HG03354 (cell line): ENCODE results near the gene CRYBG2.
A peak's percentile ranks its signal among the peaks of the same experiment; 100 is the strongest.
"Not testable (repeated sequence)": the region's sequence is repeated elsewhere in the genome, so short reads cannot be mapped to it uniquely, and the experiment has no call there.

ENCODE experiments used
- ATAC-seq: cut with Tn5 transposase; IDR thresholded peaks from one replicate; pipeline ENCODE4 v1.9.1; 2021; ENCODE audit warnings: mild to moderate bottlenecking; ENCODE audit not compliant: unreplicated experiment, poor library complexity, severe bottlenecking

The CRYBG2 gene

GRCh38 chr1:26328597-26328996 is 25.3 kb downstream of the CRYBG2 start:
- no peak for ATAC-seq

- ATAC-seq: no peak
These were observed 26.0 kb downstream of the CRYBG2 start for GRCh38 chr1:26327956-26328362.

GRCh38 chr1:26324550-26324949 is 29.4 kb downstream of the CRYBG2 start:
- no peak for ATAC-seq

GRCh38 chr1:26323382-26323781 is 30.5 kb downstream of the CRYBG2 start:
- no peak for ATAC-seq

GRCh38 chr1:26322042-26322331 is 31.9 kb downstream of the CRYBG2 start:
- ATAC-seq: no peak

DNA sequence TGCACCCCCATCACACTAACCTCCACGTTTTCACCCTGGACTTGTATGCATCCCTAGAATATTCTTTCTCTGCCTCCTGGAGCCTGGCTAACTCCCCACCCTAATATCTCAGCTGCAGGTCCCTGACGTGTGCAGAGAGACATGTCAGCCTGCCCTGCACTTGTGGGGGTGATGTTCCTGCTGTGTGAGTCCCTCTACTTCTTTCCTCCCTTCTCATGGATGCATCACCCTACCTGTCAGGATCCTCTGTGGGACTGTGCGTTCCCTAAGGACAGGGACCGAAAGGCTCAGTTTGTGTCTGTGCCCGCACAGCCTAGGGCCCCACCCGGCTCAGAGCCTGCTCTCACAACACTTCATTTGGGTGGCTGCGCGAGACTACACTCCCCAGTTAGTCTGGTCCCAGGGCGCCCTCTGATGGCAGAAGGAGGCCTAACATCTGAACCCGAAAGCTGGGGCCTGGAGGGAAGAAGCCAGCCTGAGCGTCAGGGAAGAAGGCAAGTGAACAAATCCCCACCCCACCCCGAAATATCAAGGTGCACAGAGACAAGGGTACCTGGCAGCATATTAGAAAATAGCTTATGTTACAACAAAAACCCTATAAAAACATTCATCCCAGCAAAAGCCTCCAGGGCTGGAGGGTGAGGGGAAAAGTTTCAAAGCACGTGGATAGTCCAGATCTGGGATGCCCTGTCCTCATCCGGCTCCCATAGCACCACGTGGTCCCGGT is 32.5 kb downstream of the CRYBG2 start:
- no peak for ATAC-seq

DNA sequence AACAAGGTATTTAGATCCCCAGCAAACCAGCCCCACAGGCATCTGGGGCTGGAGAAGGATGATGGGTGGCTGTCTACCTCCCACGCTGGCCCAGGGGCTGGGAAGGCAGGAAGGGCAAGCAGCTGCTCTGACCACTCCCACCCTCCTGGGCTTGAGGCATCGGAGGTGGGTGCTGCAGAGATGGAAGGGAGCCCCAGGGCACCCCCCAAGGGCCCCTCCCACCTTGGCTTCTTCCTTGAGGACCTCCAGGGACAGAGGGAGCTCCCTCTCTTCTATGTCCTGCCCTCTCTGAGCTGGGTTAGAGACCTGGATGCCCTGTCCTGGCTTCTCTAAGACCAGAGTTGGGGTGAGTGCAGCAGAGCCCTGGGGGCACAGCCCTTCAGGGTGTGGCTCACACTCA is 33.0 kb downstream of the CRYBG2 start:
- no peak for ATAC-seq

DNA sequence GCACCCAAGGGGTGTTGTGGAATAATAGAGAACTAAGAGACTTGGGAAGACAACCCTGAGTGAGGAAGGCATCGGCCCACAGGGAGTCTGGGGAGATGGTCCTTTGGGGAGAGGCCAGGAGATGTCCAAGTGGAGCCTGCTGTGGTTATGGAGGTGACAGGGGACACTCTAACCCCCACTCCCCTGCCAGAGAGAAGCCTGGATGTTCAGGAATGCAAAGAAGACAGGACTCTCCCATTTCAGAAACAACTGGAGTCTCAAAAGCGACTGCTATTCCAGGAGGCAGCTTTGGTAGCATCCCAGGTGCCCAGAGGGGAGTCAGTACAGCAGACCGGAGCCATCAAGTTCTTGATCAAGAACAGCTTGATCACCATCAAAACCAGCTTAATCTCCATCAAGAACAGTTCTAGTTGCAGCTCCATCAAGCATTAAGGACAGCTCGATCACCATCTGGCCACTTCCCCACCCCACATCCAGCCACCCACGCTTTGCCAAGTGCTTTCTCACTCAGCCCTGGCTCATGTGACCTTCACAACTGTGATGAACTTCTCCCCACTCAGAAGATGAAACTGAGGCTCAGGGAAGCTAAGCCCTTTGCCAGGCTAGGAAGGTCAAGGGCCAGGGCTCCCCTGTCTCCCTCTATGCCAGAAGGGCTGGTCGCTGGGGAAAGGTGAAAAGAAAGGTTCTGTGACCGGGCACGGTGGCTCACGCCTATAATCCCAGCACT is 35.4 kb downstream of the CRYBG2 start:
- no peak for ATAC-seq

DNA sequence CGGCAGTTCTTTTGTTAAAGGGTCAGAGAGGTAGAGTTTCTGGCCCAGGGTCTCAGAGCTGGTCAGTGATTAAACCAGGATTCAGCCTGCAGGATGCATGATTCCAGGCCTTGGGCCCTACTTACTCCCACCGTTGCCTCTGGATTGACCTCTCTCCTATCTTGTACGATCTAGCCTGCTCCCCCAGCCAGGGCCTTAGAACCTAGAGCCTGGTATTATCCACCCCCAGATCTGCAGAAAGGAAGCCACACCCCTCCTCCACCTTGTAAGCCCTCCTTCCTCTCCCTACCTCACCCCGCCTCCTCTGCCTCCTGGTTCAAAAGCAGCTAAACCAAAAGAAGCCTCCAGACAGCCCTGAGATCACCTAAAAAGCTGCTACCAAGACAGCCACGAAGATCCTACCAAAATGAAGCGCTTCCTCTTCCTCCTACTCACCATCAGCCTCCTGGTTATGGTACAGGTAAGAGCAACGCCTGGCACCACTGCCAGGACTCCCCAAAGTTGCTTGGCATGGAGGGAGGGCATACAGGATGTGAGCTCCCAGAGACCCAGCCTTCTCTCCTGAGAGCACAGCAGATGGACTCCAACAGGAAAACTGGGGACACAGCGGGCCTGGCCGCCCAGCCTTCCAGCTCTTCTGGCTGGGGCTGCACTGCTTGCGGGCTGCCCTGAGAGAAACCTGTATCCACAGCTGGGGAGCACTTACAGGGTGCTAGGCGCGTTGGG is 36.2 kb downstream of the CRYBG2 start, which contains the start of gene CD52:
CD52 (plus strand) TSS at position 347 of the 726 bp plus-strand sequence; CDS start at position 407, 60 bp downstream.
- peak; percentile 49 for ATAC-seq

- no peak for ATAC-seq
These were observed 36.8 kb downstream of the CRYBG2 start for GRCh38 chr1:26317146-26317545.

GRCh38 chr1:26315874-26316850 is 37.8 kb downstream of the CRYBG2 start:
- ATAC-seq: no peak

- ATAC-seq: no peak
These were observed 39.4 kb downstream of the CRYBG2 start for GRCh38 chr1:26314501-26314900.

- ATAC-seq: not testable (repeated sequence)
These were observed 45.7 kb downstream of the CRYBG2 start for GRCh38 chr1:26307966-26308899.

- ATAC-seq: no peak
These were observed 46.6 kb downstream of the CRYBG2 start for GRCh38 chr1:26307363-26307781.

- peak; percentile 99 for ATAC-seq
These were observed 47.4 kb downstream of the CRYBG2 start, which contains the start of gene UBXN11 for GRCh38 chr1:26306290-26307229. TSS of gene UBXN11 (minus strand) at chr1:26306636. CDS start at chr1:26302883, 3,753 bp downstream.

DNA sequence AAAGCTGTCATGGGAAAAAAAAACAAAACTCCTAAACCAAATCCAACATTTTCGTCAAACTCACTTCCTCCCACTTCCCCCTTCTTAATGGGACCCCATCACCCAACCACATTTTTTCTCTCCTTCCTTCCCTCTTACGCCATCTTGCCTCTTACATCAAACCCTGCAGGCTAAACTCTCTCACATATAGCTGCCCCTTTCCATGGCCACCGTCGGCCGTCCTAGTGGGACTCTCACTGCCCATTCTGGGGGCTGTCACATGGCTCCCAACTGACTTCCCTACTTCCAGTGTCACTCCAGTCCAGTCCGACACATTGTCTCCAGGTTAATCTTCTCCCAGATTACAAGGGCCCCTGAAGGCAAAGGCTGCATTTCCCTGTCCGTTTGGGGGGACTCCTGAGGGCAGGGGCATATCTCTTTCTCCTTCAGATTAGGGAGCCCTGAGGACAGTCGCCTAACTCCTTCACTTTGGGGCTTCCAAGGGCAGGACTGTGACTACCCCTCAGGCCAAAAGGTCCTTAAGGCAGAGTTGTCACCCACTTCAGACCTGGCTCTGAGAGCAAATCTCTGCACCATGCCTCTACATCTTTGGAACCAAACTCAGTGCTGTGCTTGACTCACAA is 48.2 kb downstream of the CRYBG2 start:
- peak; percentile 17 for ATAC-seq
